Stimulated activated CD8-positive, alpha-beta memory T cell treated with anti-CD3 and anti-CD28 coated beads, Interleukin-12 subunit alpha, Interleukin-12 subunit beta, amount 100 ng/mL, for 24 hours (primary cell): ENCODE data around the gene KCND1.
A peak's percentile ranks its signal among the peaks of the same experiment; 100 is the strongest.

Experiments
- DNase-seq: peaks from one replicate; pipeline ENCODE4 v3.0.0-alpha.2; 2020; ENCODE audit errors: extremely low read depth

Gene KCND1

DNA sequence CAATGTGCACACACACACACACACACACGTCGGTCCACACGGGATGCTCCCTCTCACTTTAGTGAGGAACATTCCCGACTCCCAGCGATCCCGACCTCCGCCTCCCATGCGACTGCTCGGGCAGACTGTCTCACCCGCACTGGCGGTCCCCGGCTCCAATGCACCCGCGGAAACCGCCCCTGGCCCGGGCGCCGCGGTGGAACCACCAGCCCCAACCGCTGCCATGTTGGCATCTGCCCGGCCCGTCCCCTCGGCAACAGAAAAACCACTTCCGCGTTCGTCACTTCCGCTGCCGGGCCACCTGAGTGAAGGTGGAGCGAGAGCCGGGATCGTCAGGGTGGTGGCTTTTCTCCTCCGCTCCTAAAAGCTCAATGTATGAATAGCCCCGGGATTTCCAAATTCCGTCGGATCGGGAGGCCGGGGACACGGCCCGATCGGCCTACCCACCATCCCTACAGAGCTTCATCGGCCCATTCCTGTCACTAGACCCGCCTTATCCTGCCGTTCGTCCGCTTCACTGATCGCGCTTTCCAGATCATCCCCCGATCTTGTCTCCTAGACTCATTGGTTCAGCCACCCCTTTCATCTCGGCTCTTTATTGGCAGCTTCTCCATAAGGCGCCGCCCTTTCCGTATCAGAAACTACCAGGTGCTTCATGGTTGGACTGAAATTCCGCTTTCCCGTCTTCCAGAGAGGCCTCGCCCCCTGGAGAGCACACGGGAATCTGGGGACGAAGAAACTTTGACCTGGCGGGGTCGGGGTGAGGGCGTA lies 60.0 kb downstream of the KCND1 start, which contains the start of gene SLC35A2:
TSS of gene SLC35A2 (minus strand) at position 235 of the 771 bp plus-strand sequence. CDS start at position 225, 10 bp downstream.
- DNase-seq, result peak; percentile 69
